Mucosa of gallbladder (tissue), 1 donor: ENCODE results near the gene GBP2. TPM values are rescaled to one million over a fixed set of nuclear protein-coding genes. Genes with fewer than 3 reads are reported as not detected.
"Not testable (repeated sequence)": the region's sequence is repeated elsewhere in the genome, so short reads cannot be mapped to it uniquely, and the experiment has no call there.

ENCODE experiments used
- DNase-seq: peaks from one replicate; pipeline ENCODE4 v3.0.0-alpha.2; 2020; ENCODE audit warnings: low spot score
- total RNA-seq: library from RNA; stranded (reverse); gene quantifications from one replicate; pipeline ENCODE4 v1.2.1, GENCODE V29; 2021
- donor health status: DM: no; HTN: no; CAD: no.

GBP2 gene
- total RNA-seq, 1 donor from 2014 or later: 67.8 TPM

DNA sequence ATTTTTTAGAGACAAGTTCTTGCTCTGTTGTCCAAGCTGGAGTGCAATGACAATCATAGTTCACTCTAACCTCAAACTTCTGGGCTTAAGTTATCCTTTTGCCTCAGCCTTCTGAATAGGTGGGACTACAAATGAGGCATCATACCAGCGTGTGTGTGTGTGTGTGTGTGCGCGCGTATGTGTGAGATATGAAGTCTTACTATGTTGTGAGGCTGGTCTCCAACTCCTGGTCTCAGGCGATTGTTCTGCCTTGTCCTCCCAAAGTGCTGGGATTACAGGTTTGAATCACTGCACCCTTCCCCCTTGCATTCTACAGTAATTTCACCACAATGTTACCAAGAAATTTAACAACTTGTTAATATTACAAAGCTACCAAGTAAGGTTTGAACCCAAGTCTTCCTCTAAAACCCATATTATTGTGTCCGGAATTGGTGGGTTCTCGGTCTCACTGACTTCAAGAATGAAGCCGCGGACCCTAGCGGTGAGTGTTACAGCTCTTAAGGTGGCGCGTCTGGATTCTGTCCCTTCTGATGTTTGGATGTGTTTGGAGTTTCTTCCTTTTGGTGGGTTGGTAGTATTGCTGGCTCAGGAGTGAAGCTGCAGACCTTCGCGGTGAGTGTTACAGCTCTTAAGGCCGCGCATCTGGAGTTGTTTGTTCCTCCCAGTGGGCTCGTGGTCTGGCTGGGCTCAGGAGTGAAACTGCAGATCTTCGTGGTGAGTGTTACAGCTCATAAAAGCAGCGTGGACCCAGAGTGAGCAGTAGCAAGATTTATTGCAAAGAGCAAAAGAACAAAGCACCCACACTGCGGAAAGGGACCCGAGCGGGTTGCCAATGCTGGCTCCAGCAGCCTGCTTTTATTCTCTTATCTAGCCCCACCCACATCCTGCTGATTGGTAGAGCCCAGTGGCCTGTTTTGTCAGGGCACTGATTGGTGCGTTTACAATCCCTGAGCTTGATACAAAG, 970 bp upstream of the GBP2 start:
- not testable (repeated sequence) for DNase-seq

DNA sequence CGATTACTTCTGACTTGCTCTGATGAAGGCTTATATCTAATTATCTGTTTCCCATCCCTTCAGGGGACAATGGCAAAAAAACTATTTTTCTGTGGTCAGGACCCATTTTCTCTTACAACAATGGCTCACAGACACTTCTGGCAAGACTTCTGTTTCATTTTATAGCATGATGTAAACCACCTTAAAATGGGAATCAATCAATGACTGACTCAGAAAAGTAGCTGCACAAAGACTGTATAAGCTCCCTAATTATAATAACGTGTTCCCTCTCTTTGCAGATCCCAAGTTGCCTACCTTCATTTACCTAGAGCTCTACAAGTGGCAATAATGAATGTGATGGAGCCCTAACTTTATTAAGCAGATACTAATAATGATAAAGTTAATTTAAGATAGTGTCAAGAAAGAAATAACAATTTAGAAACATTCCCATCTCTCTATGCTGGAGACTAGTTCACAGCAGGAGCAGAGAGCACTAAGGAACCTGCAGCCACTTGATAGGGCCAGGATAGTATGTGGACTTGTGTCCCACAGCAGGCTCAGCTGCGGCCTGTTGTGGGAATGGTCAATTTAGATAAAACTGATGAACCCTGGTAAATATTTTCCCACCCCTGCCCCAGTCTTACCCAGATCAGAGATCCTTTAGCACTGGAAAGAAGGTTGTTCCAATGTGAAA, 538 bp downstream of the GBP2 start:
- DNase-seq: peak; percentile 25

DNA sequence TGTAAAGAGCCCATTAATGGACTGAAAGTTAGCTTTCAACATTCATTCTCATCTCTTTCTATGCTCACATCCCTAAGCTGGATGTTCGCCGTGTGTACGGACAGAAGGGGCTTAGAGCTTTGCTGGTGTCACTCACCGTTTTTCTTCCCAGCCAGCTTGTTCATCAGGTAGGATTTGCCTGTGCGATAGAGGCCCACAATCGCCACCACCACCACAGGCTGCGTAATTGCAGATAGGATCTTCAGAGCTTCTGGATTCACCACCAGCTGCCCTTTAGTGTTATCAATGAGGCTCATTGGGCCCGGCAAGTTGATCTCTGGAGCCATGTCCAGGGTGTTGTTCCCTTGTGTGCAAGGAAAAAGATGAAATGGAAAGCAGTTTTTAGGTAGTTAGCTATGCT, 4.3 kb downstream of the GBP2 start:
- no peak for DNase-seq

DNA sequence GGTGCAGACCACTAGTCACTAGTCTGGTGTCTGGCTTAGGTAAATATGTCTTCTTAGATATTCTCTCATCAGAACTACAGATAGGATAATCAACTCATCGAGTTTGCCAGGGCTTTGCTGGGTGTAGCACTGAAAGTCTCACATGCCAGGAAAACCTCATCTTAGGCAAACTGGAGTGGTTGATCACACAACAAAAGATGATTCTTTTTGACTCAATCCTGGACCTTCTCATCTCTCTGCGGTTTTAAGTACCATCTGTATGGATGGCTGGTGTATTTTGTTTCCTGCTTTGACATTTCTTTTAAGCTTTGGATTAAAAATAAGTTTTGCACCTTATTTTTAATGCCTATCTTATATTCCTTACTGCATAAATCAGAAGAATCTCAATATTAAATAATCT, 11.3 kb downstream of the GBP2 start:
- no peak for DNase-seq

DNA sequence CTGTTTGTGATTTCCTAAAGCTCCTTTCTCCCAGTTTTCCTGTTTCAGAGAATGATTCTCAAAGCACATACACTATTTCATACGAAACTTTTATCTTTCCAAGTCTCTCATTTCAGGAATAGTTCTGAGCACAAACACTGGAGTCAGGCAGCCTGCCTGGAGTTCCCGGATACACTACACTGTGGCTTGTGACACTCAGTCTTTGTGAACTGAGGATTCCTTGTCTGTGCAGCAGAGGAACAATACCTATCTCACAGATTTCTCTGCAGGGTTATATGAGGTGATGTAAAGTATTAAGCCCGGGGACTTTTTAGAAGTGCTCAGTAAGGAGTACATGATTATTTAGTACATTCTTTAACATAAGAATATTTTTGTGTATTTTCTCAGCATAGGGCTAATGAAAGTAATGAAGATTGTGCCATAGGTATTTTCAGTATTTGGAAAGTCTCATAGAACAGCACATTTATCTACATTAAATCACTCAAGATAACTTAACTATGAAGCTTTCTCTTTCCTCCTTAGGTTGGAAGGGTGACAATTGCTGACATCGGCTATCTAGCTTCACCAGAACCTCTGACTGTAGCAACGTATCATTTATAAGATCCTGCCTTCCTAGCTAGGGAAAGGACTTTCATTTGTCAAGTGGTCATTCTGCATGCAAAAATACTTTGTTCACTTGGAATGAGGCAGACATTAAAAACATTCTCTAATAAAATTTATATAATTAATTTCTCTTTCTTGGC, 12.9 kb downstream of the GBP2 start:
- no peak for DNase-seq

DNA sequence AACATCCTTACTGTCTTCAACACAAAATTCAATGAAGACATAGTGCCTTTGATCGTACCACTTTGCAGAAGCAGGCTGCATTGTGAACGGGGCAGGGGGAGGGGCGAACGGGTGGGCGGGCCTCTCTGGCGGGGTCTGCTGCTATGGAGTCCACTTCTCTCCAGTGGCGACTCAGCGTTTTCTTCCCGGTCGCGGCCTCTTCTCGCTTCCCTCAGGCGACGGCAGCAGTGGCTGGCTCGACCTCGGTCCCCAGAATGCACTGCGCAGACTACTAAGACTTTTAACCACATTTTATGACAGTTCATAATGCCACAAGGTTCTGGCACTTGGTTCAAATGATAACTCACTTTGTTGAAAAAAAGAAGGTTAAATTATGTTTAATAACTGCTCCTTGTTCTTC, 21.2 kb downstream of the GBP2 start:
- DNase-seq: no peak

DNA sequence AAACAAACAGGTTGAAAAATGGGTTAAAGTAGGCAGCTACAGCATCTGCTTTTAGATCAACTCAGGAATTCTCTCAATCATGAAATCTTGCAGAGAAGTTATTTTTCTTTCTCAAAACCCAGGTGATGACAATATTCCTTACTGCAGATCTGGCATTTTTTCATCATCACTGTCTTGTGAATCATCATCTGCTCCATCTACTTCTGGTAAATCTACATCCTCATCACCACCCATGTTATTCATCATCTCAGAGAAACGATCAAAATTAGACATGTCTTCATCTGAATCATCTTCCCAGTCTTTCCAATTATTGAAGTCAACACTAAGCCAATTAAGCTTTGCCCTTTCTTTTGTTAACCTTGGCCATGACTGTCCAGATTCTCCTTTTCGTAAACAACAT, 21.8 kb downstream of the GBP2 start:
- no peak for DNase-seq

DNA sequence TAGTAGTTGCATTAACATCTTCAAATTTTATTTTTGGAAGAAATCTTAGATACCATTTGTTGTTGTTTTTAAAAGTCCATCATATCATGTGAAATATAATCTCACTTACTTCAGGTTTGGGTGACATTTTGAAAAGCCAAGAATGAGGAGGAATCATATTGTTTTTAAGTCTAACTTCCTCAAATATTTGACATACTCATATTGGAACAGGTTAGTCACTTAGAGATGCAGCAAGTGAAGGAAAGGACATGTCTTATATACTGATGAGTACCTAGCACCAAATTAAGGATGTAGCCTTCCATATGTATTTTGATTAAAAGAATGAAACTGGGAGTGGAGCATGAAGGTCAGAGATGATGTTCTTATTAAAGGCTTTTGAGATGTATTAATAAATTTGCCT, 23.9 kb downstream of the GBP2 start:
- DNase-seq: no peak

DNA sequence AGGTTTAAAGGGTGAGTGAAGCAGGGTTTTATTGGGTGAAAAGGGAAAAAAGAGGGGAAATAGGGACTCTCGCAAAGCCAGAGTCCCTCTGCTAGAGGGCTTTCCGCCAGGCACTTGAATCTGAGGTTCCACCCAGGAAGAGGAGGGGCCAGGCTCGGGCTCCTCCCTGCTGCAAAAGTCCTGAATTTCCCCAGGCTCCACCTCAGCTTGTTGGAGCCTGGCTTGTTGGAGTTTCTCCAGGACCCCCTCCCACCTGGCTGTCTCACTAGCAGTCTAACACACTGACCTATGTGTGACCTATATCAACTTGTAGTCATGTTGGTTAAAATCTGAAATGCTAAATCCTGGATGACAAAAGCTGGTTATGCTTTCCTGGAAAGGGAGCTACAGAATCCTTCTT, 25.5 kb downstream of the GBP2 start:
- no peak for DNase-seq

DNA sequence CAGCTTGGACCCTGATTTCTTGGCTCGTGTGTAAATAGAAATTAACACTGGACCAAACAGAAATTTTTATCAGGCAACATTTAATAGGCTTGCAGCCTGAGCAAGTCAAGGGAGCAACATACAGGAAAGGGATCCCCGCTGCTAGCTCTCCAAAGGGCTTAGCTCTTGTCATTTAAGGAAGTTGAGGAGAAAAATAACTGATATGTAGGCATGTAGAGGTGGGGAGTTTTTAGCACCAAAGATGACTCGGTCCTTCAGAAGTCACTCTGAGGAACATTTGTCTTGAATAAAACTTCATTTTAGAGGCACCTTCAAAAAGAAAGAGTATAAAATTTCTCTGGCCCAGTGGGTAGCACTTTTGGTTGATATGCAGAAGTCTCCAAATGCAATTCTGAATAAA, 27.1 kb downstream of the GBP2 start:
- DNase-seq: no peak

DNA sequence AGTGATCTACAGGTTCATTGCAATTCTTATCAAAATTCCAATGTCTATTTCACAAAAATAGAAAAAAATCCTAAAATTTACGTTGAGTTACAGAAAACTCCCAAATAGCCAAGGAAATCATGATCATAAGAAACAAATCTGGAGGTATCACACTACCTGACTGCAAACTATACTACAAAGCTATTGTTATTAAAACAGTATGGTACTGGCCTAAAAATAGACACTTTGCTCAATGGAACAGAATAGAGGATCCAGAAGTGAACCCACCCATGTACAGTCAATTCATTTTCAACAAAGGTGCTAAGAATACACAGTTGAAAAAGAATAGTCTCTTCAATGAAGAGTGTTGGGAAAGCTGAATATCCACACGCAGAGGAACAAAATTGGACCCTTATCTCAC, 30.2 kb downstream of the GBP2 start:
- no peak for DNase-seq

DNA sequence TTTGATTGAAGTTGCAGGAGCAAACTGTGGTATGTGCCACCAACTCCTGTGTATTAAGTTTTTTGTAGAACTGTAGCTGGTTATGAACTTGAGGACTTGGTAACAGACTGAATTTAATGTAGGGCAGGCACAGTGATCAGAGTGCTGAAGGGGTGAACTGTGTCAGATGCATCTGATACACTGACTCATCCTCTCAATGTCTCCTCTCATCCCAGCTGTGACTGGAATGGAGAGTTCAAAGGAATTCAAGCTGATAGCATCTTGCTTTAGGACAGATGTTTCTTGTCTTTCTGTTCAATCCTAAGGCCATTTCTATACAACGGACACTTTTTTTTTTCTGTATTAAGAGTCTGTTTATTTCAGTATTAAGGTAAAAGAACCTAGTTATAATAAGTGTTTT, 36.0 kb downstream of the GBP2 start:
- DNase-seq: no peak

DNA sequence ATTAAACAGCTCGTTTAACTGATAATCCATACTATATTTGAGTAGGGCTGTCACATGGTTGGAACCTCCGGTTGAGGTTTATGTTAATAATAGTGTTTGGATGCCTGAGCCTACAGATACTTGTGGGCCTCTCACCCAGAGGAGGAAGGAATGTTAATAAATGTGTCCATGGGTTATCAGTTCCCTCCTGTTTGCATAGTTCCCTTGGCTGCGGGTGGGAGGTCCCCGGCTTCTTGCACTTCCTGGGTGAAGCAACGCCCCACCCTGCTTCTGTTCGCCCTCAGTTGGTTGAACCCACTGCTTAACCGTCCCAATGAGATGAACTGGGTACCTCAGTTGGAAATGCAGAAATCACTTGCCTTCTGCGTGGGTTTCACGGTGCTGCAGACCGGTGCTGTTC, 37.3 kb downstream of the GBP2 start:
- DNase-seq: peak; percentile 62

DNA sequence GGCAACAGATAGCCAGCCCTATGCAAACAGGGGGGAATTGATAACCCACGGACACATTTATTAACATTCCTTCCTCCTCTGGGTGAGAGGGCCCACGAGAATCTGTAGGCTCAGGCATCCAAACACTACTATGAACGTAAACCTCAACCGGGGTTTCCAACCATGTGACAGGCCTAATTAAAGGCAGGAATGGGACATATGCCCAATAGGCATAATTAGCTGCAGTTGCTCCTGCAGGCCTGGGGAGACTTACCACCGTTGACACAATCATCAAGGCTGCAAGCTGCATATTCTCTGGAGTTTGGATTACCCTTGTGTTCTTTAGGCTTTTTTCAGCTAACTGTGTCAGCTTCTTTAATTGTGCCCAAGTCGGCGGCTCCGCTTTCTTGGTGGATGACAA, 38.7 kb downstream of the GBP2 start:
- no peak for DNase-seq

DNA sequence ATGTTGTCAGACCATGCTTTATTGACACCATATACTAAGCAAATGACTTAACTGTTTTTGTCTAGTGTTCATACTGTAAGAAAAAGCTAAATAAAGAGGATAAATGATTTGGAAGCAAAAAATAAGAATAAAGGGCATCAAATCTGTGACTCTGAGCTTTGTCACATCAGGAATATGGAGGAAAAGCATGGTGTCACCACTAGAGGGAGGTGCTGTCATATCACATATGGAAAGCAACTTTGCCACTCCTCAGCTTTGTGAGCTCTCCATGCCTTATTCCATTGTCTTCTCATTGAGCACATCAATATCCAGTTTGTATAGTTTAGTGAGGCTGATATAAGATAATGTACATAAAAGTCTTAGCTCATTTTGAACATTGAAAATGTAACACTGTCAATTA, 40.1 kb downstream of the GBP2 start:
- DNase-seq: peak; percentile 45

DNA sequence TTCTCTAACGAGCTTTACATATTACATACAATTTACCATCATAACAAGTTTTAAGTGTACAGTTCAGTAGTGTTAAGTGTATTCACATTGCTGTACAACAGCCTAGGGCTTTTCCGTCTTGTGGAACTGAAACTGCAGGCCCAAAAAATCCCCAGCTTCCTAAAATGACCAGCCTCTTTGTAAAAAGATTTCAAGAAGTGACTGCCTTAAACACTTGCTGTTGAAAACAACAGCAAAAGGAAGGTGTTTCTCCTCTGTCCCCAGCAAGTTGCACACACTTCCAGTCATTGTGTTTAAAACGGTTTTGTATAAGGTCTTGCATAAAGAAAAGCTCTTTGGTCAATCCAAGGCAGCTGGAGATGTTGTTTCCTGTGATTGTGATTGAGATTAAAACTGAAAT, 44.9 kb downstream of the GBP2 start:
- DNase-seq: no peak

DNA sequence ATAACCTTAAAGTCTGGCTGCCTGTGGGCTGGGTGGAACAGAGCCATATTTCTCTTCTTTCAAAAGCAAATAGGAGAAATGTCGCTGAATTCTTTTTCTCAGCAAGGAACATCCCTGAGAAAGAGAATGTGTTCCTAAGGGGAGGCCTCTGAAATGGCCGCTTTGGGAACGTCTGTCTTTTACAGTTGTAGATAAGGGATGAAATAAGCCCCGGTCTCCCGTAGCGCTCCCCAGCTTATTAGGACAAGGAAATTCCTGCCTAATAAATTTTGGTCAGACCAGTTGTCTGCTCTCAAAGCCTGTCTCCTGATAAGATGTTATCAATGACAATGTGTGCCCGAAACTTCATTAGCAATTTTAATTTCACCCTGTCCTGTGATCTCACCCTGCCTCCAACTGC, 45.8 kb downstream of the GBP2 start:
- DNase-seq: not testable (repeated sequence)

DNA sequence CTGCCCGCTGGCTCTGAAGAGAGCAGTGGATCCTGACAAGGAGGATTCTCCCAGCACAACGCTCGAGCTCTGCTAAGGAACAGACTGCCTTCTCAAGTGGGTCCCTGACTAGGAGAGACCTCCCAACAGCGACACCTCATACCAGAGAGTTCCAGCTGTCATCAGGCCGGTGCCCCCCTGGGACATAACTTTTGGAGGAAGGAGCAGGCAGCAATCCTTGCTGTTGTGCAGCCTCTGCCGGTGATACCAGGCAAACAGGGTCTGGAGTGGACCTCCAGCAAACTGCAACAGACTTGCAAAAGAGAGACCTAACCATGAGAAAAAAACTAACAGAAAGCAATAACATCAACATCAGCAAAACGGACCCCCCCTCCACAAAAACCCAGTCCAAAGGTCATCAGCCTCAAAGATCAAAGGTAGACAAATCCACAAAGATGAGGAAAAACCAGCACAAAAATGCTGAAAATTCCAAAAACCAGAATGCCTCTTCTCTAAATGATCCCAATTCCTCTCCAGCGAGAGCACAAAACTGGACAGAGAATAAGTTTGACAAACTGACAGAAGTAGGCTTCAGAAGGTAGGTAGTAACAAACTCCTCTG, 53.3 kb downstream of the GBP2 start:
- DNase-seq: not testable (repeated sequence)

DNA sequence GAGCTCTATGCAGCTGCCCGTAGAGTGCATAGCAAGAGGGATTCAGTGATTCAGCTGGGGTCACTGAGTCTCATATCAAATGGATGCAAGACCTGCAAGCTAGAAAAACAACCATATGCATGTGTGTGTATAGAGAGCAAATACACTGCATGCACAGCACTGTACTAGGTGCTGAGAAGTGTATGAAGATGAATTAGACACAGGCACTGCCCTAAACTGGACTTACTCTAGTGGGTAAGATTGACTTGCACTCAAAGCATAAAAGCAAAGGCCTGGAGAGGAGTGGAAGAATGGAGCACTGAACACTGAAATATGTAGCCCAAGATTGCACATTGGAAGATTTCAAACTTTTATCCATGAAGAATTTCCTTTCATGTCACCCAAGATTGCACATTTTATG, 55.4 kb downstream of the GBP2 start:
- DNase-seq: no peak

DNA sequence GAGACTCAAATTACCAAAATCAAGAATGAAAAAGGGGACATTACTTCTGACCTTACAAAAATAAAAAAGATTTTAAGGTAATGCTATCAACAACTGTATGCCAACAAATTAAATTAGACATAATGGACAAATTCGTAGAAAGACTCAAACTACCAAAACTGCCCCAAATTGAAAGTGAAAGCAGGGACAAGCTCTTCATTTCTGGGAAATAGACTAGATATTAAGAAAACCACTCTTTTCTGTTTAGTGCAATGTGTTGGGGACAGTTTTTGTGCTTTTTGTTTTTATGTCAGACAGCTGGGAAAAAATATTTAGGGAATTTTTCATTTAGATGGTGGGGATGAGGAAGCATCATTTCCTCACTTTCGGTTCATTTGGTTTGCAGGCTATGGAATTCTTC, 56.0 kb downstream of the GBP2 start:
- no peak for DNase-seq

DNA sequence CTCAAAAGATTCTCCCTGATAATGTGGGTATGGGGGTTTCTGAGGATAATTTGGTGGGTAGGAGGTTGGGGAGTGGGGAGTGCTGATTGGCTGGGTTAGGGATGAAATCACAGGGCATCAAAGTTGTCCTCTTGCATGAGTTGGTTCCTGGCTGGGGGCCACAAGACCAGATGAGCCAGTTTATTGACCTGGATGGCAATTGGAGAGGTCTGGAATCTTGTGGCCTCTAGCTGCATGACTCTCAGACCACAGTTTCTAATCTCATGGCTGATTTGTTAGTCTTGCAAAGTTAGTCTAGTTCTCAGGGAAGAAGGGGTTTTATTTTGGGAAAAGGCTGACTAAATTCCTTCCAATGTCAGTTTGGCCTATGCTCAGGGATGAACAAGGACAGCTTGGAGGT, 57.6 kb downstream of the GBP2 start:
- DNase-seq: no peak
